WTC11 (cell line): ENCODE data around the gene TMEM59. TPM values are rescaled to one million over a fixed set of nuclear protein-coding genes. Genes with fewer than 3 reads are reported as not detected.

ENCODE experiments used
- ATAC-seq: fragments of 200-7000 bp; cut with Tn5 transposase; 2 replicates; pipeline ENCODE4 v1.10.0; 2021; ENCODE audit warnings: mild to moderate bottlenecking, moderate library complexity
- CTCF ChIA-PET: fragments of 300-600 bp; sonication (Branson Sonifier 250); formaldehyde crosslinking; loops from one replicate; lab custom pipeline; 2021; ENCODE audit warnings: antibody characterized with exemption; lab: Charles Lee
- POLR2A ChIA-PET: fragments of 350-600 bp; sonication (Branson Sonifier 250); formaldehyde crosslinking; loops from one replicate; lab custom pipeline; 2021; ENCODE audit warnings: antibody characterized with exemption; lab: Charles Lee
- DNase-seq: peaks from one replicate; pipeline ENCODE4 v3.0.0; 2021; ENCODE audit warnings: low spot score
- H3K27ac Mint-ChIP-seq: 2 replicates; pipeline ENCODE4 v1.8.0; 2021; ENCODE audit warnings: mixed read lengths
- H3K27me3 Mint-ChIP-seq: 2 replicates; pipeline ENCODE4 v1.8.0; 2021; ENCODE audit warnings: low read depth, mild to moderate bottlenecking, moderate library complexity, mixed read lengths
- H3K36me3 Mint-ChIP-seq: 2 replicates; pipeline ENCODE4 v1.8.0; 2021; ENCODE audit warnings: mixed read lengths
- H3K4me1 Mint-ChIP-seq: 2 replicates; pipeline ENCODE4 v1.8.0; 2022; ENCODE audit warnings: mixed read lengths
- H3K4me3 Mint-ChIP-seq: 2 replicates; pipeline ENCODE4 v1.8.0; 2021; ENCODE audit warnings: mild to moderate bottlenecking, moderate library complexity, mixed read lengths
- H3K9me3 Mint-ChIP-seq: 2 replicates; pipeline ENCODE4 v1.8.0; 2021; ENCODE audit warnings: mixed read lengths
- ARID4B ChIP-seq: sonication (generic); formaldehyde crosslinking; IDR thresholded peaks from 2 replicates; pipeline ENCODE4 v1.8.0; 2023; ENCODE audit warnings: missing genetic modification reagents, mild to moderate bottlenecking, borderline replicate concordance
- ATF2 ChIP-seq: sonication (generic); formaldehyde crosslinking; IDR thresholded peaks from 2 replicates; pipeline ENCODE4 v1.8.1; 2022; ENCODE audit warnings: low read depth, missing genetic modification reagents, borderline replicate concordance
- ATF3 ChIP-seq: sonication (generic); formaldehyde crosslinking; conservative IDR thresholded peaks from 2 replicates; pipeline ENCODE4 v1.8.1; 2022; ENCODE audit warnings: mild to moderate bottlenecking, missing genetic modification reagents
- FOXJ3 ChIP-seq: sonication (generic); formaldehyde crosslinking; IDR thresholded peaks from 2 replicates; pipeline ENCODE4 v1.9.0; 2021; ENCODE audit warnings: missing genetic modification reagents, mild to moderate bottlenecking, borderline replicate concordance
- GRHL2 ChIP-seq: fragments of 250-450 bp; sonication (Bioruptor Pico); IDR thresholded peaks from 2 replicates; pipeline ENCODE4 v1.8.0; 2022; ENCODE audit warnings: mild to moderate bottlenecking, moderate library complexity; ENCODE audit not compliant: insufficient replicate concordance, severe bottlenecking
- MLX ChIP-seq: sonication (generic); formaldehyde crosslinking; IDR thresholded peaks from 2 replicates; pipeline ENCODE4 v1.8.1; 2023; ENCODE audit warnings: mild to moderate bottlenecking, missing genetic modification reagents, moderate library complexity
- NFYB ChIP-seq: sonication (generic); formaldehyde crosslinking; conservative IDR thresholded peaks from 2 replicates; pipeline ENCODE4 v1.8.0; 2022; ENCODE audit warnings: low read depth, missing genetic modification reagents
- NR1H2 ChIP-seq: sonication (generic); formaldehyde crosslinking; IDR thresholded peaks from 2 replicates; pipeline ENCODE4 v1.9.0; 2021; ENCODE audit warnings: mild to moderate bottlenecking, moderate library complexity, missing genetic modification reagents
- NR2C2 ChIP-seq: sonication (generic); formaldehyde crosslinking; IDR thresholded peaks from 2 replicates; pipeline ENCODE4 v1.8.0; 2022; ENCODE audit warnings: mild to moderate bottlenecking, missing genetic modification reagents
- OVOL2 ChIP-seq: fragments of 250-450 bp; sonication (Bioruptor Pico); IDR thresholded peaks from 2 replicates; pipeline ENCODE4 v1.9.0; 2021; ENCODE audit warnings: mild to moderate bottlenecking, borderline replicate concordance
- SMAD4 ChIP-seq: sonication (generic); formaldehyde crosslinking; IDR thresholded peaks from 2 replicates; pipeline ENCODE4 v1.8.0; 2022; ENCODE audit warnings: mild to moderate bottlenecking, missing genetic modification reagents
- SP1 ChIP-seq: sonication (generic); formaldehyde crosslinking; conservative IDR thresholded peaks from 2 replicates; pipeline ENCODE4 v1.8.1; 2022; ENCODE audit warnings: missing genetic modification reagents
- STAT6 ChIP-seq: sonication (generic); formaldehyde crosslinking; conservative IDR thresholded peaks from 2 replicates; pipeline ENCODE4 v1.8.1; 2023; ENCODE audit warnings: mild to moderate bottlenecking, low read depth, missing genetic modification reagents, moderate library complexity
- TP53 ChIP-seq: sonication (generic); formaldehyde crosslinking; IDR thresholded peaks from 2 replicates; pipeline ENCODE4 v1.8.1; 2023; ENCODE audit warnings: mild to moderate bottlenecking, missing genetic modification reagents
- ZNF263 ChIP-seq: sonication (generic); formaldehyde crosslinking; IDR thresholded peaks from 2 replicates; pipeline ENCODE4 v1.8.1; 2022; ENCODE audit warnings: low read depth, mild to moderate bottlenecking, moderate library complexity, missing genetic modification reagents
- ZNF423 ChIP-seq: fragments of 250-450 bp; sonication (Bioruptor Pico); IDR thresholded peaks from 2 replicates; pipeline ENCODE4 v2.1.2; 2022; ENCODE audit warnings: mild to moderate bottlenecking, moderate library complexity
- ZSCAN18 ChIP-seq: fragments of 250-450 bp; sonication (Bioruptor Pico); IDR thresholded peaks from 2 replicates; pipeline ENCODE4 v2.1.2; 2022; ENCODE audit warnings: mild to moderate bottlenecking, moderate library complexity
- total RNA-seq: library from RNA; stranded (reverse); gene quantifications from 3 replicates; pipeline ENCODE4 v1.2.3, GENCODE V29; 2021

TMEM59 gene
- total RNA-seq, 1 experiment from 2014 or later: 122 TPM

GRCh38 chr1:53999920-54000319, 53.1 kb downstream of the TMEM59 start (continued):
- no peak for TF ChIP-seq MLX
- TF ChIP-seq ATF3 (CRISPR knock-in tag): no peak
- no peak for TF ChIP-seq FOXJ3 (CRISPR knock-in tag)
- no peak for TF ChIP-seq OVOL2 (CRISPR knock-in tag)
- TF ChIP-seq ZSCAN18: no peak
- no peak for TF ChIP-seq ZNF423 (CRISPR knock-in tag)
- no peak for TF ChIP-seq SP1 (CRISPR knock-in tag)
- no peak for TF ChIP-seq NR1H2 (CRISPR knock-in tag)

GRCh38 chr1:53998223-53998622, 54.8 kb downstream of the TMEM59 start:
- Mint-ChIP-seq H3K4me3 (no peak overlapping the region), H3K4me1 (no peaks in the 10 kb centered on the region), H3K9me3 (peaks cover 9% of the 10 kb centered on the region), H3K36me3 (no peaks in the 10 kb centered on the region; the same call in 1 of the 2 replicates), H3K27me3 (peaks cover 9% of the 10 kb centered on the region), H3K27ac (no peak overlapping the region)
- TF ChIP-seq STAT6: no peak
- TF ChIP-seq TP53: no peak
- no peak for TF ChIP-seq ATF2
- TF ChIP-seq ZNF263 (CRISPR knock-in tag): no peak
- no peak for TF ChIP-seq GRHL2 (CRISPR knock-in tag)
- no peak for TF ChIP-seq NR2C2 (CRISPR knock-in tag)
- TF ChIP-seq ARID4B (CRISPR knock-in tag): no peak
- no peak for TF ChIP-seq NFYB (CRISPR knock-in tag)
- no peak for TF ChIP-seq SMAD4
- ATAC-seq (no peak), DNase-seq (no peak)
- ChIA-PET POLR2A (no interaction called here), CTCF (interaction anchor here (0.7 kb wide), 1 partner anchor 127 kb away, joined by 4 read pairs; no protein-coding TSS in a partner anchor)
